Smooth muscle cell (in vitro differentiated cells): ENCODE data around the gene EPB41L2. TPM values are rescaled to one million over a fixed set of nuclear protein-coding genes. Genes with fewer than 3 reads are reported as not detected.

Experiments used
- DNase-seq: peaks from one replicate; lab custom pipeline; 2025; ENCODE audit not compliant: unreplicated experiment; lab: John Stamatoyannopoulos, UW
- H2AFZ ChIP-seq: fragments of 200-600 bp; sonication (generic); 2 replicates; pipeline ENCODE4 v1.6.0; 2016; ENCODE audit warnings: antibody characterized with exemption, low read depth, mild to moderate bottlenecking
- H3F3A ChIP-seq: fragments of 200-600 bp; sonication (generic); 2 replicates; pipeline ENCODE4 v1.6.0; 2017; ENCODE audit warnings: antibody characterized with exemption, low read depth
- H3K27ac ChIP-seq: fragments of 200-600 bp; sonication (generic); 2 replicates; pipeline ENCODE4 v1.5.1; 2016; ENCODE audit warnings: low read depth, mild to moderate bottlenecking
- H3K27me3 ChIP-seq: fragments of 200-600 bp; sonication (generic); 2 replicates; pipeline ENCODE4 v1.6.1; 2016; ENCODE audit warnings: low read depth, mild to moderate bottlenecking
- H3K36me3 ChIP-seq: fragments of 200-600 bp; sonication (generic); 2 replicates; pipeline ENCODE4 v1.5.1; 2016; ENCODE audit warnings: low read depth
- H3K4me1 ChIP-seq: fragments of 200-600 bp; sonication (generic); 2 replicates; pipeline ENCODE4 v1.5.1; 2016; ENCODE audit warnings: low read depth
- H3K4me2 ChIP-seq: fragments of 200-600 bp; sonication (generic); 2 replicates; pipeline ENCODE4 v1.6.0; 2016; ENCODE audit warnings: mild to moderate bottlenecking
- H3K4me3 ChIP-seq: fragments of 200-600 bp; sonication (generic); 2 replicates; pipeline ENCODE4 v1.5.1; 2016; ENCODE audit warnings: mild to moderate bottlenecking
- H3K79me2 ChIP-seq: fragments of 200-600 bp; sonication (generic); 2 replicates; pipeline ENCODE4 v1.6.0; 2016; ENCODE audit warnings: low read depth, mild to moderate bottlenecking
- H3K9ac ChIP-seq: fragments of 200-600 bp; sonication (generic); 2 replicates; pipeline ENCODE4 v1.6.0; 2016; ENCODE audit warnings: low read depth
- H3K9me3 ChIP-seq: fragments of 200-600 bp; sonication (generic); replicated peaks from 2 replicates; pipeline ENCODE4 v1.5.1; 2016; ENCODE audit warnings: low read depth
- H4K20me1 ChIP-seq: fragments of 200-600 bp; sonication (generic); 2 replicates; pipeline ENCODE4 v1.6.0; 2016; ENCODE audit warnings: low read depth
- WGBS: methylation state at CpG from one replicate; pipeline ENCODE4 v1.1.7; 2016; ENCODE audit warnings: low lambda C conversion rate; 5-methylcytosine and 5-hydroxymethylcytosine counted together
- polyA plus RNA-seq: library from polyadenylated mRNA; unstranded; fragments of >200 nt; fragmentation: Nextera tagmentation; extraction: Ambion mirVana; gene quantifications from 2 replicates; pipeline ENCODE4 v1.2.1, GENCODE V29; 2016
- total RNA-seq: library from RNA; depleted of rRNA; stranded (reverse); fragments of >200 nt; gene quantifications from 2 replicates; pipeline ENCODE4 v1.2.3, GENCODE V29; 2014
- TF ChIP-seq, protein P1 (sequence below): fragments of 200-600 bp; sonication (generic); IDR thresholded peaks from 2 replicates; pipeline ENCODE4 v1.5.1; 2017; ENCODE audit warnings: borderline replicate concordance, mild to moderate bottlenecking, antibody characterized with exemption; ENCODE audit not compliant: insufficient read depth, poor library complexity, severe bottlenecking

The EPB41L2 gene
- total and polyA plus RNA-seq, 2 experiments from 2014 or later = 40.2 to 44.6 TPM

DNA sequence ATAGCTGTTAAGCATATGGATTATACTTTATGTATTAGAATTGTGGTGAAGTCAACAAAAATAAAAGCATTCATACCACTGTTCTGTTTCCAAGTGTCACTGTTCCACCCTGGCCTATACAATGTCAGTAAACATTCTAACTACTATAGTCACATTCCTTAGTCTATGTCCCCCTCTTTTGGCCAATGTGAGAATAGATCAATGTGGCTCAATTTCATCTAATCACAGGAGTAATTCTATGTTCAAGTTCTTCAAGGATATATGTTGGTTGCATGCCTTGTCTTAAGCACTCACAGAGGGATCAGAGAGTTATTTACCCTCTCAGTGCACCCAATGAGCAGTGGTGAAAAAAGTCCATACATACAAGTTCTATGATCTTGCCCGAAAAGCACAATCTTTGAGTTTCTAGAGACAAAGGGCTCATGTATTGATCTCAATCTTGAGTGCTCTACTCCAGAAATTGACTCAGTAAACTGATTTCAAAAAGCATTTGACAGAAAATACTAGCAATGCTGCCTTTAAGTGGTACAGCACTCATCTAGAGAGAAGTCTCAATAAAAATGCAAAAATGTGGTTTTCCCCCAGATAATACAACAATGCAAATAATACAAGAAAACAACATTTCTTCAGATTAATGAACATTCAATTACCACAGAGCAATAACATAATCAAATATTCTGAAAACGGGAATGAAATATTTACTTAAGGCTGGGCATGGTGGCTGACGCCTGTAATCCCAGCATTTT is 219.3 kb downstream of the EPB41L2 start:
- Histone ChIP-seq H3K79me2 (no peaks in the 10 kb centered on the region), H3K27ac (no peak overlapping the region), H2AFZ (no peak overlapping the region), H3K9me3 (no peaks in the 10 kb centered on the region), H3K4me3 (no peak overlapping the region), H4K20me1 (no peaks in the 10 kb centered on the region), H3K4me1 (no peaks in the 10 kb centered on the region), H3K27me3 (no peaks in the 10 kb centered on the region), H3K36me3 (no peaks in the 10 kb centered on the region), H3K4me2 (no peak overlapping the region), H3F3A (no peaks in the 10 kb centered on the region), H3K9ac (no peak overlapping the region)
- WGBS = 74% methylated on average over 3 of the region's 3 CpGs
- TF ChIP-seq, protein P1, sequence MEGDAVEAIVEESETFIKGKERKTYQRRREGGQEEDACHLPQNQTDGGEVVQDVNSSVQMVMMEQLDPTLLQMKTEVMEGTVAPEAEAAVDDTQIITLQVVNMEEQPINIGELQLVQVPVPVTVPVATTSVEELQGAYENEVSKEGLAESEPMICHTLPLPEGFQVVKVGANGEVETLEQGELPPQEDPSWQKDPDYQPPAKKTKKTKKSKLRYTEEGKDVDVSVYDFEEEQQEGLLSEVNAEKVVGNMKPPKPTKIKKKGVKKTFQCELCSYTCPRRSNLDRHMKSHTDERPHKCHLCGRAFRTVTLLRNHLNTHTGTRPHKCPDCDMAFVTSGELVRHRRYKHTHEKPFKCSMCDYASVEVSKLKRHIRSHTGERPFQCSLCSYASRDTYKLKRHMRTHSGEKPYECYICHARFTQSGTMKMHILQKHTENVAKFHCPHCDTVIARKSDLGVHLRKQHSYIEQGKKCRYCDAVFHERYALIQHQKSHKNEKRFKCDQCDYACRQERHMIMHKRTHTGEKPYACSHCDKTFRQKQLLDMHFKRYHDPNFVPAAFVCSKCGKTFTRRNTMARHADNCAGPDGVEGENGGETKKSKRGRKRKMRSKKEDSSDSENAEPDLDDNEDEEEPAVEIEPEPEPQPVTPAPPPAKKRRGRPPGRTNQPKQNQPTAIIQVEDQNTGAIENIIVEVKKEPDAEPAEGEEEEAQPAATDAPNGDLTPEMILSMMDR = peak; percentile 58
- no peak for DNase-seq

DNA sequence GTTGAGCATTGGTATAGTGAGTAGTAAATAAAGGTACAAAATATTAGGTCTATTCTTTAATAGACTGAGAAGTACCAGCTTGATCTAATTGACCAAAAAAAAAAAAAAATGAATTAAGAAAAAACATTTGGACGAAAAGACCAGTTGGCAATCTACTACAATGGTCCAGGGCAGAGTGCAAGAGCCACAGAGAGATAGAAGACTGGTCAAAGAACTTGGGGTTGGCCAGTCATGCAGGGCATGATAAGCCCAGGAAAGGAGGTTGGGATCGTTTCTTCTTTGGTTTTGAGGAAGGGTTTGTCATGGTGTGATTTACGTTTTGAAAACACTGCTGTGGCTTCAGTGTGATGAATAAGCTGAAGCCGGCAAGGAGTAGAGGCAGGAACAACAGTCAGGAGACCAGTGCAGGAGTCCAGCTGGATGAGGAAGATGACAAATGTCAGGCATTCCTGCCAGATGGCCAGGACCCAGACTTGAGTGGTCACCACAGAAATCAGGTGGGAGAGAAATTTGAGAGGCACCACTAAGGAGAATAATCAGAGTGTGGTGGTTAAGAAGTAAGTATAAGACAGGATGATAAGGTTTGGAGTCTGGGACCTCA is 221.8 kb downstream of the EPB41L2 start:
- H3K4me1 ChIP-seq = no peaks in the 10 kb centered on the region
- H3K36me3 ChIP-seq = no peaks in the 10 kb centered on the region
- H3K27ac ChIP-seq = no peak overlapping the region
- no peak overlapping the region for H3K4me3 ChIP-seq
- no peaks in the 10 kb centered on the region for H3K79me2 ChIP-seq
- no peaks in the 10 kb centered on the region for H3F3A ChIP-seq
- no peak overlapping the region for H3K4me2 ChIP-seq
- H4K20me1 ChIP-seq = no peaks in the 10 kb centered on the region
- H3K27me3 ChIP-seq = no peaks in the 10 kb centered on the region
- TF ChIP-seq, protein P1 = no peak
- no peak overlapping the region for H2AFZ ChIP-seq
- H3K9me3 ChIP-seq = no peaks in the 10 kb centered on the region
- WGBS = 78% methylated on average over 4 of the region's 4 CpGs
- no peak overlapping the region for H3K9ac ChIP-seq
- no peak for DNase-seq

DNA sequence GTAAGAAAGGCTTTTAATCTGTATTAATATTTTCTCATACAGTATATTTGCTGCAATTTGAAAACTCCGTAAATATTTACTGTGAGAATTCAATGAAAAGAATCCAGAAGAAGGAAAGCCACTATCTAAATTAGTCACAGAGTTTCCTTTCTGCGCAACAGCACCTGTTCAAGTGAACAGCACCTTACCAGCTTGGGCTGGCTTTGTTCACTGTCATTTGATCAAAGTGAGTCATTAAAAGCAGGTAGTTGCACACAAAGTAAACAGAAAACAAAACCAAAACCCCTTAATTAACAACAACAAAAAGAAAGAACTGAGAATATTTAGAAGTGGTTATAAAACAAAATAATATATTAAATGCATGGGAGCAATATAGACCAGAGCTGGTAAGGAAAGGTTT is 223.0 kb downstream of the EPB41L2 start:
- H3K9me3 ChIP-seq = no peaks in the 10 kb centered on the region
- H3K4me2 ChIP-seq = no peak overlapping the region
- no peaks in the 10 kb centered on the region for H3K4me1 ChIP-seq
- TF ChIP-seq, protein P1 = no peak
- no peak overlapping the region for H3K4me3 ChIP-seq
- no peak overlapping the region for H3K27ac ChIP-seq
- no peak overlapping the region for H2AFZ ChIP-seq
- no peaks in the 10 kb centered on the region for H3K79me2 ChIP-seq
- H3K9ac ChIP-seq = no peak overlapping the region
- WGBS = 98% methylated on average over 2 of the region's 2 CpGs
- DNase-seq = no peak
- no peaks in the 10 kb centered on the region for H3K36me3 ChIP-seq
- no peaks in the 10 kb centered on the region for H3K27me3 ChIP-seq
- no peaks in the 10 kb centered on the region for H3F3A ChIP-seq
- no peaks in the 10 kb centered on the region for H4K20me1 ChIP-seq
